Activated CD8-positive, alpha-beta memory T cell treated with anti-CD3 and anti-CD28 coated beads, Interleukin-2, amount 50 U/mL, for 4 hours (primary cell): ENCODE measurements around the gene GJA10.

Source experiments
- DNase-seq: peaks from one replicate; pipeline ENCODE4 v3.0.0-alpha.2; 2020

GJA10 gene

DNA sequence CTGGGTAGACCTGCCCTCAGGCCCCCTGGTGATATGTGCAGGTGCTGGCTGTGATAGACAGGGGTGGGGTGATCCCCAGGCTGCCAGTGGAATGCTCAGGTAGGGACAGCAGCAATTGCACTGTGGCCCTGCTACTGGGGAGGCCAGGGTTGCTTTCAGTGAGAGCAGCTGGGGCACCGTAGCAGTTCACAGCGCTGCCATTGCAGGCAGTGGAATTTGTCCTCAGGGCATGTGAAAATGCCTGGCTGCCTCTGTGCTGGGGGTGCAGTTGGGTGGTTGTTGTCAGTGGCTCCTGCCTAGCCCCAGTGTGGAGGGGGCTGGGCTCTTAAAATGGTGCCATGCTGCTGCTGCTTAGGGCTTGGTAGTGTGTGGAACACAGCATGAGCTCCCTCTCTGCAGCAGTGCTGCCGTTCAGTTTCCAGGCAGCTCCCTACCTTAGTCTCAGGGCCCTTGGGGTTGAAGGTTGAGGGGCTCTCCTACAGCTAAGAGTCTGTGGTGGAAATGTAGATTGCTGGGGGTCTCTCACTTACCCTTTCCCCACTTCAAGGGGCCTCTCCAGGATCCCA is 23.6 kb downstream of the GJA10 start:
- DNase-seq = no peak

DNA sequence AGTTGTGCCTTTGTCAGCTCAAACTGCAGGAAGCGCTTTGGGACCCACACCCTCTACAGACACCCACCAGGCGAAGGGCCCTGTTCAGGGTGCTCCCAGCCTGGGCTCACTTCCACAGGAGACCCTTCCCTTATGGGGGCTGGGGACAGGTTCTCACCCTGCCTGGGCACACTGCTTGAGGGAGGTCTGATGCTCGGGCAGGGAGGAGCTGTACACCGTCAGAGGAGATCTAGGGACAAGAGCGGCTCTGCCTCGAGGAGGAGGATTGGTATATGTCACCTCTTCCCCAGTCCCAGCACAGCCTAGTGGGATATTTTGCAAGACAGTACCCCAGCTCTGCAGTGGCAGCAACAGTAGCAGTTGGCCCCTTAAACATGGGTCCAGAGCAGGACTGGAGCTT is 26.9 kb downstream of the GJA10 start:
- DNase-seq = no peak

DNA sequence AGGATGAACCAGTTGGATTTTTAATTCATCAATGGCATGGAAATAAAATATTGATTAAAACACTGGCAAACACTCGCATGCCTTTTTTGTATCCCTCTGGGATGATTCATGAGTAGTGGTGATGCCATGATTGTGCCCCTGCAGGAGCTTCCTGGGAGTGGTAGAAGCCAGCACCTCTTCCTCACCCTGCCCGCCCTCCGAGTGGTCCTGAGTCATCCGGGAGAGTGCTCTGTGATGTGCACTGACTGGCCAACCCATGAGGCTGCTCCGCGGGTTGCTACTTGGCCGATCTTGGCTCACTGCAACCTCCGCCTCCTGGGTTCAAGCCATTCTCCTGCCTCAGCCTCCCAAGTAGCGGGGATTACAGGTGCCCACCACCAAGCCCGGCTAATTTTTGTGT is 27.4 kb downstream of the GJA10 start:
- DNase-seq = no peak

DNA sequence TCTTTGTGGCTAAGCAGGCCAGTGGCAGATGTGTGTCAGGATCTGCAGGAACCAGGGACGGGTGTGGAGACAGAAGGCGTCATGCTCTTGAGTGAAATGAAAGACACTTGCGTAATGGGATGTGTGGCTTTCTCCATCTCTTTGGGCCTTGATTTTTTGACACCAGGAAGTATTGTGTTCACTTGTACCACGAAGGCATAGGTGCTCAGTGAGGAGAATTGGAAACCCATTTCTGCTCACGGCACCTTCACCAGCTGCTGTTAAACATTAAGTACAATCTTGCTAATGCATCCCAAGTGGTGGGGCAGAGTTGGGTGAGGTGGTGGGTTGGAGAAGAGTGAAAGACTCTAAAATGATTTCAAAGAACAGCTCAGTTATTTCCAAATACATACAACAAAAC is 30.0 kb downstream of the GJA10 start:
- DNase-seq = no peak

DNA sequence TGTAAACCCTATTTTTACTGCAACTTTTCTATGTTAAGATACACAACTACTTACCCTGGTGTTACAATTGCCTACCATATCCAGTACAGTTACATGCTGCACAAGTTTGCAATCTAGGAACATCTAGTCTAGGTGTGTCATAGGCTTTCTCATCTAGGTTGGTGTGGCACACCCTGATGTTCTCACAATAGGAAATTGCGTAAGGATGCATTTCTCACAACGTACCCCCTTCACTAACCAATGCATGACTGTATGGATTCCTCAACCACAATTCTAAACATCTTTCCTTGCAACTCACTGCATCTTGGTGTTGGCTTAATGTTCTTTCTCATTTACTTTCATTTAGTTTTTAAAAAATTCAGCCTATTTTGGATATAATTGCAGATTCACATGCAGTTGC is 31.6 kb downstream of the GJA10 start:
- DNase-seq = no peak

DNA sequence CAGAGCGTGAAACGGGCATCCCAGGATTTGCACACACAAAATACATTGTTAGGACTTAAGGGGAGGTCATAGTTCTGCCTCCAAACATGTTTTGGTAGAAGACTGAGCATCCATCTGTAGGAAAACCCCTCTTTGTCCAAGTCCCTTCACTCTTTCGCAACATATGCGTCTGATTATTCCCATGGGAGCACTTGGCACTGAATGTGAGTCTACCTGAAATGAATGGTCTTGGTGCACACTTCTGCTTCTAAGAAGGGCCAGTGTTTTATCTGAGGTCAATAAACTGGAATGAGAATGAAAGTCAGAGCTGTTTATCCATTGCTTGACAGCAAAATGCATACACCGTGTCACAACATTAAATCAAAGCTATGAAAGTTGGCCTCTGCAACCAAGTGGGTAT is 33.0 kb downstream of the GJA10 start:
- DNase-seq = no peak

DNA sequence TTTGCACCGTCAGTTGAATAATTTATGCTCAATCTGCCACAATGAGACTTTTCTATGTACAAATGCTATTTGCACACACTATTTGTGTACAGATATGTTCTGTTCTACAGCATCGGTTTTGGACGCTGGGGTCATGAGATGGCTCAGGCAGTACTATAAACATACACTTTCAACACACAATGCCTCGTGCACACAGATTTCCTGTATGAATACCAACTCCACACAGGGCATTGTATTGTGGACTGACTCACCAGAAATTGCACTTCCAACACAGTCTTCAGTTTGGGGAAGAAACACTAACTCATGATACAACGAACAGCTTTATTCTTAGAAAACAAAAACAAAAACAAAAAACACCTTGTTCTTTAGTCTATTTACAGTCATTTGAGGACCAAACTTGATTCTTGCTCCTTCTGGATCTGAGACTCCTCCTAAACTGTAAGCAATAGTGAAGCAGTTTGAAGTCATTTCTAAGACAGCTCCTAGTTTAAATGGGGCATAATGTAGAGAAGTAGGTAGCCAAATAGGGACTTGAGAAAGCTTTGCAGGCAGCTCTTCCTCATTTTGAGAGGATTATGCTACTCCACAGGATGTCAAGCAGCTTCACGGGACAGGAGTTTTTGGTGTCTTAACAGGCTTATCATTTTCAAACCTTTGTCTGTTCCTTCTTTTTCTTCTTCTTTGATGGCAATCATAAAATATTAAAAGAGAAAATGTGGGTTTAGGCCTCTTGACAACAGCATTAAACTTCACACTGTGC is 33.7 kb downstream of the GJA10 start:
- no peak for DNase-seq

DNA sequence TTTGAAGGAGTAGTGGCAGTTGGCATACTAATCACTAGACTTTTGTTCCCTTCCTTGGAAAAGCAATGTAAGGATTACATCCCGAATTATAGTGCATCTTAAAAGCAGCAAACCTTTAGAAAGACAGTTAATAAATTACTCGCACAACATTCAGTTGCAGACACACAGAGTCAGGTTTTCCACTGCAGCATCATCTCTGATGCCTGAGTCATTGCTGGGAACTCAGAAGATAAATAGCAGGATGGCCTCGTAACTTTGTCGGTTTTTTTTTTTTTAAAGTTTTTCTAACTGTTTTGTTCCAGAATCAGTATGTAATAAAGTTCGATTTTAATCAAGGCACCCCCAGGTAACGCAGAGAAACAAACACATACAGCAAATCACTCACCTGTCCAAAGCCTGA is 34.3 kb downstream of the GJA10 start:
- no peak for DNase-seq

DNA sequence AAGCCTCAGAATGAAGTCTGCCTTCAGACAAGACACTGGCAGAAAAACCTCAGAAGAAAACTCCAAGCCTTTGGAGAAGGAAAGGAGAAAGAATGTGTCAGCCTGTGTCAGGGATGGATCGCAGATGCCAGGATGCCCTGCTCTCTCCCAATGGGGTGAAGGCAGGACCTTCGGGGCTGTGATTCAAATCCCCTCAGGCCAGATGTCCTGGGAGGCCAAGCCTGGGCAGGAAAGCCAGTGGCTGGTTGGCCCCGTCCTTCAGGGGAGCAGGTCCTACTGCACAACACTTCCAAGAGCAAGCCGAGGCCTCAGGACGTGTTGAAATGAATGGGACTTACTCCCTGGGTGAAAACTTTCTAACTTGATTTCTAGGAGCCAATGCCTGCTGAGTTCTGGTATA is 36.5 kb downstream of the GJA10 start:
- no peak for DNase-seq

DNA sequence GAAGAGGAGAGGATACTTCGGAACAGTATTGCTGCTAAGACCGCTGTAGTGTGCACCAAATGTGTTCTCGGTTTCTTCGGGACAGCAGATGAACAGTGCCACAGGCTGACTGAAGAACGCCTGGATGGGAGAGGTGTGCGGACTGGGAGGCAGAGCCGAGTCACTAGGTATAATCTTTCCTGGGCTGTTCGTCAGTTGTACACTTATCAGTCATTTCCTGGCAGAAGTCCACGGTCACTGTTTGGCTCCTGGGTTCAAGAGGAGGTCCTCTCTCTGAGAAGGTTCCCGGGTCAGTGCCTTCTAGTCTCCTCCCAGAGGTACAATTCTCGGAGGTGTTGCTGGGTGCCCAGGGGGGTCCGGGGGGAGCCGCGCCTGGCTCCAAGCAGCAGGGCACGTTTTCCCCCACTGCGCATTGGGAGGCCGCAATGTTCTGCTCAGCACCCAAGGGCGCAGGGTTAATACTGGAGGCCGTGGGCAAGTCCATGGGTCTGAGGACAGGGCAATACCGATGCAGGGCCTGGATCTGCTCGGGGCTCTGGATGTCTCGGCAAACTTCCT is 38.1 kb downstream of the GJA10 start:
- no peak for DNase-seq

DNA sequence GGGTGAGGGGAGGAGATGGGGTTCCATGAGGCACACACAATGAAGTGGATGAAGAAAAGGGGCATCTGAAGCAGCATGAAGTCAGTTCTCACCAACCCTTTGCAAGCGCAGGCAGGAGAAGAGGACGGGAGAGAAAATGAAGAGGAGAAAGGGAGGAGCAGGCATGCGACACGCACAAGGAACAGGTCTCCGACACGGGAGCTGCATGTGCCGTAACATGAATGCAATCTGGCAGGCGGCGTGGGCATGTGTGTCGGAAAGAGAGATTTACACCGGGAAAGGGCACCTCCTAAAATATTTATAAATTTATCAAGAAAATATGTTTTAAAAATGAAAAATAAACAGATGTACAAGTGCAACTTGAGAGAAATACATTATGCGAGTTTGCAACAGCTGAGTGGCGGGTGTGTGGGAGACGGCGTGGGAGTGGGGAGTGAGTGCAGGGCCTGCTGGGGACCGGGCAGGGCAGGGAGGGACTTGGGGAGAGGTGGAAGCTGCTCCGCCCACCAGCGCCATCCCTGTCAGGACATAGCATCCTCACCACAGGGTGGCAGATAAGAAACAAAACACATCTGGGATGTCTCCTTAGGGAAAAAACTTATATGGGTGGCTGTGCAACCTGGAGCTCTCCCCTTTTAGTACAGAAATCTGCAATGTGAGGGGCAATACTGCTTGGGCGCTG is 40.6 kb downstream of the GJA10 start:
- no peak for DNase-seq

DNA sequence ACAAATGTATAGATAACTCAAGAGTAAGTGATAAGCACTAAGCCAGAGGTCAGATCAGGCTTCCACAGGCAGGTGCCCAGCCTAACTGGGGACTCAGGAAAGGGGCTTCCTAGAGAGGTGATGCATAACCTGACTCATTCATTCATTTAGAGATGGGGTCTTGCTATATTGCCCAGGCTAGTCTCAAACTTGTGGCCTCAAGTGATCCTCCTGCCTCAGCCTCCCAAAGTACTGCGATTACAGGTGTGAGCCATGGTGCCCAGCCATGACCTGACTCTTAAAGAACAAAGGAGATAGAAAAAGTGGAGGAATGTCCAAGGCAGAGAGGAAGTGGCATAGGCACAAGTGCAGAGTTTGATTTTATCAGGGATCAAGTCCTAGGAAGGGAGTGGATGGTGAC is 41.9 kb downstream of the GJA10 start:
- DNase-seq = no peak

DNA sequence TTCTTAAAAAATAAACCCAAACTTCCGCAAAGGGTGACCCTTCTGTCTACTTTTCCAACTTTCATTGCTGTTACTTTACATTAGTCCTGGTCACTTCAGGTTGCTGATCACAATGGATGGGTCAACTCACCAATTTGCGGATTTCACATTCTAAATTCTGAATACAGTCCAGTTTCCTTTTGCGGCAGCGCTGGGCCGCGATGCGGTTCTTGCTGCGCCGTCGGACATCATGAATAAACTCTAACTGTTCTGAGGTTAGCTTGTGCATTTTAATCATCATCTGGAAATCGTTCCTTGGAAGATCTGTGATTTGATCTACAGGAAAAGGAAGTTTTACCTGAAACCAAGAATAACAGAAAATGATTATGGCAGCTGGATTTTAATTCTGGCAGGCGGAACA is 43.7 kb downstream of the GJA10 start:
- DNase-seq = no peak

DNA sequence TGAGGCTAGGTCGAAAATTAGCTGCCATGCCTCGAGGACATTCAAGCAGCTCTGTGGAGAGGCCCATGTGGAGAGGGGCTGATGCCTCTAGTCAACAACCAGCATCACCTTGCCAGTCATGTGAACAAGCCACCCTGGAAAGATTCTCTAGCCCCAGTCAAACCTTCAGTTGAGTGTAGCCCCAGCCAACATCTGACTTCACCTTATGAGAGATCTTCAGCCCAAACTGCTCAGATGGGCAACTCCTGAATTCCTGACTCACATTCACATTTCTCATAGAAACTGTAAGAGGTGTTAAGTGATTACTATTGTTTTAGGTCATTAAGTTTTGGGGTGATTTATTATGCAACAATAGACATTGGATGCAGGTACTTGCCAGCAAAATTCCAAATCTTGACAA is 44.9 kb downstream of the GJA10 start:
- DNase-seq = no peak

DNA sequence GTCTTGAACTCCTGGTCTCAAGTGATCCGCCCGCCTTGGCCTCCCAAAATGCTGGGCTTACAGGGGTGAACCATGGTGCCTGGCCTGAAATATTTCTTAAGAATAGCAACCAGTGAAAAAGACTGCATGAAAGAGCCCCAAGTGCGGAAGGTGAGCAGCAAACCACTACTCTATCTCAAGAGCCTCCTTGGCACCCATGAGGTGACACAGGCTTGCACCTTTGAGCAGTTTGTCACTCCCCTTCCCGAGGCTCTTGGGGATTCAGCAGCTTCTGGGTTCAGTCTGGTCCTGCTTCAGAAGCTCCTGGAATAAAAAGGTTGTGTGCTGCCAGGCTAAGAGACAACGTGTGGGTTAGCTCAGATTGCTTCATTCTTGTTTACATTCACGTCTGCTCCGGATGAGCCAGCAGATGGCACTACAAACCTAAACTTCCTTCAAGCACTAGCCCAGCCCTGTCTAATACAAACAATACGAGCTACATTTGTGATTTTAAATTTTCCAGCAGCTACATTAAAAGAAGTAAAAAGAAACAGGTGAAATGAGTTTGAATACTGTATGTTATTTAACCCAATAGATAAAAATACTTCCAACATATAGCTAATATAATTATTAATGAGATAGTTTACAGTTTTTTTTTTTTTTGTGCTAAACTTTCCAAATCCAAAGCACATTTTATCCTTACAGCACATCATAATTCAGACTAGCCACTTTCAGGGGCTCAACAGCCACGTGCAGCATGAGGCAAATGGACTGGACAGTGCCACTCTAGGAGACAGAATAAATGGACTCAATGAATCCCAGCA is 46.2 kb downstream of the GJA10 start:
- peak; percentile 58 for DNase-seq

DNA sequence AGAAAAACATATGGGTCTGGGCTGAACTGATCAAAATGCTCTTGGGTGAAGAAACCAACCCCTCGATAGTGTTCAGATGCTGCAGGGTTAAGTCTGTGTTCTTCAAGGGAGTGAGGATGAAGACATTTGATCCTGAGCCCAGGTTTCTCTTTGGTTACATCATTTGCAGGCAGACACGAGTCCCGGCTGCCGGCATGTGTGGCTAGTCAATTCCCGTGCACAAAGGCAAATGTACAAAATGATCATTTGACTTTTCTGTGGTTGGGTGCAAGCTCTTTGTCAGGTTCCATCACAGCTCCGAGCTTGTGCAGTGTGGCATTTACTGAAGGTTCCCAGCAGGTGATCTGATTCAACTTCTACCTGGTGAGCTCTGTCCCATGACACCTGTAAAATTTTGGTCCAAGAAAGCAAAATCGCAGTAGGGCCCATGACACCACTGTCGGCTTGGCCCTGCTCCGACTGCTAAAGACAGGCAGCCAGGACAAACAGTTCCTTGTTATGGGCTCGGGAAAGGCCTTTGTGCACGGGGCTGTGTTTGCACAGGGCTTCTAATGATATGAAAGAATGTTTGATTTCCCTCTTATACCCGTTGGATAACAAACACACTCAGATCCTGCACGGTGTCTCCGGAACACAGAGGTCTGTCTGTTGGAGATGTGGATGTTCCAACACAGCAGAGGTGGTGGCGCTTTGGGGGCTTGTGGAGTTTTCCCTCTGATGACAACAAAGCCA is 46.9 kb downstream of the GJA10 start:
- DNase-seq = no peak

DNA sequence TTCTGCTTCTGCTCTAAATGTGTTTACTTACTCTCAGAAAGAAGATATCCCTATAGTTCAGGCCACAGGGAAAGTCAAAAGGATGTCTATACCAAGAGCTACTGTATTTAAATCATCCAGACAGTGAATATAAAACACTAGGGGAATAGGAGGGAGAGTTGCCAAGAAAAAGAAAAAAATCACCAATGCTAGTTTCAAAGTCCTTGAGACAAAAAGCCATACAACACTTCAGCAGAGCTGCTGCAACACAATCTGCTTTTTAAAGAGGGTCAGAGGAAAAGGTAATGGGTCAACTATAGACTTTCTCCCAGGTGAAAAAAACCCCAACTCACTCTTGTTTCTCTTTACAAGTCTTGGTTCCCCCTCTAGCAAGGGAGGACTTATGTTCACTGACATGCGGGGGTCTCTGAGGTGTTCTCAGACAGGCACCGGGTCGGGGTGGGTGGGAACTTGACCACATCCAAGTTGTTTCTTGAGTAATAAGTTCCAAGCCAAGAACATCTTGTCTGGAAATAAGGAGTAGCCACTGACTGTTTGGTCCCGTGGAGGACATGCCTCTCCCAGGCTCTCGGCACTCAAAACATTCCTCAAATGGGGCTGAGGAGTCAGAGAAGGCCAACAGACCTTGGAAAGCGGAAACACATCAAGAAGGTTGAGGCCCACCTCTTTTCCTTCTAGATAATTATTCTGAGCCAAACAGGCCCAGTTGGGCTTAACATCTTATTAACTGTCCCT is 47.7 kb downstream of the GJA10 start:
- DNase-seq = no peak

DNA sequence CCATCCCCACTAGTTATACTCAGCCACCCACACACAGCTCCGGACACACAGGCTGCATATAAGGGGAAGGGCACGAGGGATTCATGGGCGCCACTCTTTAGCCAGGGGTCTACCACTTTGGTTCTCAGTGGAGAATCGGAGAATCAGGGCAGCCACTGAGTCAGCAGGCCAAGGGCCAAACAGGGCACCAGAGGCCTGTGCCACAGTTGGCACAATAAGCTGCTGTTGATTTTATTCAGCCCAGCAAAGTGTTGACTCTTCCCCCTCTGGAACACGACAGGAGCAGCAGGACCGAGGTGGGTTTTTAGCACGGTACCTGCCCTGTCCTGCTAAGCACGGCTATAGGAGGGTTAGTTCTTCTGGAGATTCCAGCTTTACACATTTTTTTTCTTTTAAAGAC is 48.3 kb downstream of the GJA10 start:
- no peak for DNase-seq

DNA sequence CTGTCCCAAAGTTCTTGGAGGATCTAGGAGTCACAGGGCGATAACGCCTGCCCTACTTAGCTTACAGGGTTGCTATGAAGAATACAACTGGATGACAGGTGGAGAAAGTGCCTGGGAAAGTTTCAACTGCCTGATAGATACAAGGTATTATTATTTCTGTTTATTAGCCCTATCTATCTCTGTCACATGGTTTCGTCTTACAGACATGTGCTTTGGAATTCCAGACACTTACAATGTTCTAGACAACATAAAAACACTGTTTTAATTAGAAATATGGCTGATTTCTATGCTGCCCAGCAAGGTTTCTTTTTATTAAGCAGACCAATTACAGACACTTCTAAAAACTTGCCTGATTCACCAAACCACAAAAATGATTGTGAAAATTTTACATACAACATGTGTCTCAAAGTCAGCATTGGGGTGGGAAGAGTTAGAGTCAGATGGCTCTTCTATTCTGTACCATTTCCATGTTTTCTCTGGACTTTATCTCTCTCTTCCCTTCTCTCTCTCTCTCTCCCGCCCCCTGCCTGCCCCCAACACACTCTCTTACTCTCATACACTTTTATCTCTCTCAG is 50.0 kb downstream of the GJA10 start:
- no peak for DNase-seq

DNA sequence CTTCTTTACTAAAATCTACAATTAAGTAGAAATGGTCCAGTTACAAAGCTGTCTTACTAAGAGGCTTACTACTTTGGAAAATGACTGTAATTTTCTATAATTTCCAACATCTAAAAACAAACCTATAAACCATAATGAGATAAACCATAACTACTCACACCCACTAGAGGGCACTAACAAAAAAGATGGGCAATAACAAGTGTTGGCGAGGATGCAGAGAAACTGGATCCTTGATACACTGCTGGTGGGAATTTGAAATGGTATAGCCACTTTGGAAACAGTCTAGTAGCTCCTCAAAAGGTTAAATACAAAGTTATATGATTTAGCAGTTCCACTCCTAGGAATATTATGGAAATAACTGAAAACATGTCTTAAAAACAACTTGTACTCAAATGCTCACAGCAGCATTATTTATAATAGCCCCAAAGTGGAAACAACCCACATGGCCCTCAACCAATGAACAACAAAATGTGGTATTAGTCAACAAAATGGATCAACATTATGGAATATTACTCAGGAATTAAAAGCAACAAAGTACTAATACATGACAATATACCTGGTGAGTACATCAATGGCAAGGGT is 50.6 kb downstream of the GJA10 start:
- no peak for DNase-seq
